HG03175 (cell line): ENCODE measurements around the gene MYO19.
"Not testable (repeated sequence)": the region's sequence is repeated elsewhere in the genome, so short reads cannot be mapped to it uniquely, and the experiment has no call there.

Experiments
- ATAC-seq: cut with Tn5 transposase; IDR thresholded peaks from one replicate; pipeline ENCODE4 v1.9.1; 2021; ENCODE audit warnings: mild to moderate bottlenecking, moderate library complexity; ENCODE audit not compliant: unreplicated experiment

MYO19 gene

GRCh38 chr17:36468903-36469635, 65.6 kb downstream of the MYO19 start:
- ATAC-seq = no peak

GRCh38 chr17:36464765-36465088, 69.9 kb downstream of the MYO19 start:
- no peak for ATAC-seq

- ATAC-seq = no peak
These were observed 70.5 kb downstream of the MYO19 start for GRCh38 chr17:36463916-36464764.

- no peak for ATAC-seq
These were observed 73.1 kb downstream of the MYO19 start for GRCh38 chr17:36461330-36462110.

- ATAC-seq = no peak
These were observed 74.3 kb downstream of the MYO19 start for GRCh38 chr17:36460265-36460937.

- ATAC-seq = no peak
These were observed 75.1 kb downstream of the MYO19 start for GRCh38 chr17:36459601-36460000.

- no peak for ATAC-seq
These were observed 75.6 kb downstream of the MYO19 start for GRCh38 chr17:36459045-36459444.

GRCh38 chr17:36457701-36458100, 77.0 kb downstream of the MYO19 start:
- ATAC-seq = not testable (repeated sequence)

GRCh38 chr17:36452888-36453287, 81.8 kb downstream of the MYO19 start:
- not testable (repeated sequence) for ATAC-seq

- not testable (repeated sequence) for ATAC-seq
These were observed 84.7 kb downstream of the MYO19 start for GRCh38 chr17:36449997-36450396.
